GM21737 (cell line): ENCODE data around the gene DCUN1D1.
"Not testable (repeated sequence)": the region's sequence is repeated elsewhere in the genome, so short reads cannot be mapped to it uniquely, and the experiment has no call there.

Source experiments
- ATAC-seq: cut with Tn5 transposase; IDR thresholded peaks from one replicate; pipeline ENCODE4 v1.9.1; 2021; ENCODE audit warnings: mild to moderate bottlenecking, moderate library complexity; ENCODE audit not compliant: unreplicated experiment

The DCUN1D1 gene

DNA sequence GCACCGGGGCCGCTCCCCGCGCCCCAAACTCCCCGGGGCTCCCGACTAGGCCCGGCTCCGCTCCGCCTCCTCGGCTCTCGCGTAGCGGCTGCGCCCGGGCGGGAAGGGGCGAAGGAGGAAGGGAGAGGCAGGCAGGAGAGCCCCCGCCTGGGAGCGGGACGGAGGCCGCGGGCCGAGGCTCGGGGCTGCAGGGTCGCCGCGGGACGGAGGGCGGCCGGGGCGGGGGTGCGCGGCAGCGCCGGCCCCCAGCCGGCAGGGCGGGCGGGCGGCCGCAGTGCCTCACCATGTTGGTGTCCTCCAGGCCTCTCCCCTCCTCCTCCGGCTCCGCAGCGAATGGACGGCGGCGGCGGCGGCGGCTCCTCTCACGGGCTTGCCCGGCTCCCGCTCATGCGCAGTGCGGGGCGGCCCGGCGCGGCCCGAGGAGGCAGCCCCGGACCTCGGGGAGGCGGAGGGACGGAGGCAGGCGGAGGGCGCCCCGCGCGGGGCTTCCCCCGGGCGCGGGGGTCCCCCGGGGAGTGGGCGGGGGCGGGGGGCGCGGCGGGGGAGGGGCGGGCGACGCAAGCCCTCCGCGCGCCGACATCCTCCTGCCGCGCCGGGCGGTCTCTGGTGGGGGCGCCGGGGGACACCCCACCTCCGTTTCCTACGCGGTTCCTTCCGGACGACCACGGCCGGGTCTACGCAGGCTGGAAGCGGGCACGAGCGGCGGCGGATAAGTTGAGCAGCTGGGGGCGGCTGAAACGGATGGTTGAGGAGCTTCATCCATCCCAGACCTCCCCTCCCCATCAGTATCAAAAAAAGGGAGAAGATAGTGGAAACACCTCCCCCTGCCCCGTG is at the start of gene DCUN1D1:
TSS of gene DCUN1D1 (minus strand) at position 335 of the 834 bp plus-strand sequence. CDS start at position 286, 49 bp downstream.
- ATAC-seq: peak; percentile 87

DNA sequence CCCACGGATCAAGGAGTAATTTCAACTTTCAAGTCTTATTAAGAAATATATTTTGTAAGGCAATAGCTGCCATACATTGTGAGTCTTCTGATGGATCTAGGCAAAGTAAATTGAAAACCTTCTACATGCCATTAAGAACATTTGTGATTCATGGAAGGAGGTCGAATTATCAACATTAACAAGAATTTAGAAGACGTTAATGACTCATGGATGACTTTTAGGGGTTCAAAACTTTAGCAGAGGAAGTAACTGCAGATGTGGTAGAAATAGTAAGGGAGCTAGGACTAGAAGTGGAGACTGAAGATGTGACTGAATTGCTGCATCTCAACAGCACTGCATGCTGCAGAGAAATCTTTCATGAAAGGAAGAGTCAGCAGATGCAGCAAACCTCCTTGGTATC is 48.1 kb upstream of the DCUN1D1 start:
- no peak for ATAC-seq

DNA sequence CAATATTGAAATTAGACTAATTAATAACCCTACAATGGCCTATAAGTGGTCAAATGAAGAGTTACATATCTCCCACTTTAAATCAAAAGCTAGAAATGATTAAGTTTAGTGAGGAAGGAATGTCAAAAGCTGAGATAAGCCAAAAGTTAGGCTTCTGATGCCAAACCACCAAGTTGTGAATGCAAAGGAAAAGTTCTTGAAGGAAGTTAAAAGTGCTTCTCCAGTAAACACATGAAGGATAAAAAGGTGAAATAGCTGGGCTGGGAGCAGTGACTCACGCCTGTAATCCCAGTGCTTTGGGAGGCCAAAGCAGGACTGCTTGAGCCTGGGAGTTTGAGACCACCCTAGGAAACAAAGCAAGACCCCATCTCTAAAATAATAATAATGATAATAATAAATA is 46.9 kb upstream of the DCUN1D1 start:
- no peak for ATAC-seq

GRCh38 chr3:183022936-183023516 is 42.7 kb upstream of the DCUN1D1 start:
- no peak for ATAC-seq

DNA sequence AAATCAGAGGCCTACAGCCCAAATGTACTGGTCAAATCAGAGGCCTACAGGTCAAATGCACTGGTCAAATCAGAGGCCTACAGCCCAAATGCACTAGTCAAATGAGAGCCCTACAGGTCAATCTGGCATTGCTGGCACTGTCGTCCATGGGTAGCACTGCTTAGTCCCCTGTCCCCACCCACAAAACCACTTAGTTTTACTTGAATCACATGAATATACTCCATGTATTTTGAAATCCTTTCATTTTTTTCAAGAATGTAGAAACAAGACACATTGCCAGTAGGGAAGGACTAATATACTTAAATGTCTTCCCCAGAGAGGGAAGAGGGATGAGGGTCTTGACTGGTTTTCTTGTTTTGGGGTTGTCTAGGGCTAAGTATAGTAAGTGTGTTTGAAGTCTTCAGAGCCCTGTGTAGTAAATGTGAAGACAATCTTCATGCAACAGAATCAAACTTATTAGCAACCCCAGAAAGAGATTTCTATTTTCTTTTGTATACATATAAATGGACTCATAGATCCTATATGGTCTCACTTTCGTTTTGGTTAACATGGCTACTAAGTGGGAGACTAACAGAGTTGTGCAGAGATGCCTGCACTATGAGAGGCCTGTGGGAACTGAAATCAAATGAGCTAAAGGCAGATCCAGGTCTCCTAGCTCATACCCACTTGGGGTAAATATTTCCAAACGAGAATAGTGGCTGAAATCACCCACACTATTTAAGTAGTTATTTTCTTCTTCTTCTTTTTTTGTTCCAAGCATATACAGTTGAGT is 38.3 kb upstream of the DCUN1D1 start:
- ATAC-seq: no peak

DNA sequence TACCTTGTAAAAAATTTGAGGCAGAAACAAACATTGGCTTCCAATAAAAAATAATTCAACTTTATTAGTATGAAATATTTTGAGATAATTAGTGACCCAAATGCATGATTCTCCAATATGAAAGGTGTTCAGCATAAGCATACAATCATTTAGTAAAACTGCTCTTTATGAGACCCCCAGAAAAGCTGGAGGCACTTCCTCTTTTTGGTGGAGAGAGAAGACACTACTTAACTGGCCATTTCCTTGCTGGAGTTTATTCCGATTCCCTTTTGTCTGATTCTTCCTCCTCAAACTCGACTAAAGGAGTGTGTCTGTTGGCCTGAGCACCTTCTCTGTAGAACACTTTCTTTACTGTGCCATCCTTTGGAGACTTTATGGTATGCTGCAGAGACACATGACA is 34.8 kb upstream of the DCUN1D1 start:
- ATAC-seq: no peak

DNA sequence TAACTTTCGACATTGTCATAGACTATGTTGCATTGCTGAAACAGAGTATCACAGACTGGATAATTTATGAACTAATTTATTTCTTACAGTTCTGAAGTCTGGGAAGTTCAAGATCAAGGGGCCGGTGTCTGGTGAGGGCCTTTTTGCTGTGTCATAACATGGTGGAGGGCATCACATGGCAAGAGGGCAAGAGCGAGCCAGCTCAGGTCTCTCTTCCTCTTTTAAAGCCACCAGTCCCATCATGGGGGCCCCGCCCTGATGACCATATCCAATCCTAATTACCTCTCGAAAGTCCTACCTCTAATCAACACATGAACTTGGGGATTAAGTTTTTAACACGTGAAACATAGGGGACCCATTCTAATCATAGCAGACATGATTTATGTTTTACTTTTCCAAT is 33.5 kb upstream of the DCUN1D1 start:
- no peak for ATAC-seq

GRCh38 chr3:183013074-183013473 is 32.7 kb upstream of the DCUN1D1 start:
- no peak for ATAC-seq

DNA sequence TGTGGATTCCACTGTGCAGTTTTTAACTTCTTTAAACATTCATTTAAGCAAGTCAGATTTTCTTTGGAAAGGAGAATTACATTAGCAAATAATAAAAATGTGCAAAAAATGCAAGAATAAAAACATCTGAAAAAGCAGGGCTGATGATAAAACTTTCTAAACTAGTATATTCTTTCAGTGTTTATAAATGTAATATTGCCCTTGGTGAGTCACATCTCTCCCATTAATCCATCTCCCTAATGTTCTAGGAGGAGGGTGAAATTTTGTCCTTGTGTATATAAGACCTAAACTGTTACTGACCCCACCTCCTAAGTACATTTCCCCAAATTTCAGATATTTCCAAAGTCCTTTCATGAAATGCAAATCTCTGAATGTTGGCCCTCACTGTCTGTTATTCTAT is 28.5 kb upstream of the DCUN1D1 start:
- no peak for ATAC-seq

GRCh38 chr3:183008303-183008702 is 28.0 kb upstream of the DCUN1D1 start:
- no peak for ATAC-seq

GRCh38 chr3:183006396-183007002 is 26.2 kb upstream of the DCUN1D1 start:
- no peak for ATAC-seq

DNA sequence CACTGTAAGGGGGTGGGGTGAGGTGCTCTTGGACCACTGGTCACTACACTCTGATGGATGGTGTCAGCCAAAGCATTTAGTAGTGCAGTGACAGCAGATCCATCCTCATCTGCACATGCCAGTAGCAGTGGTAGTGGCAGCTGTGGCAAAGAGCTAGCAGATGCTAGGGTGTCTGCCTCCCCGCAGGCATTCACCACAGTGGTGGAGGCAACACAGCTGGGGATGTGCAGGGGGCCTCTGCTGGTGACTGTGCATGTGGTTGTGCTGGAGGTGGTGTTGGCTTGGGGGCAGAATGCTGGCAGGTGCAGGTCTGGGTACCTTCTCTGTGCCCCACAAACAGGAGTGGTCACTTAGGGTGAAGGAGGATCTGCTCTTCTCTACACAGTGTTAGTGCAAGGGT is 19.4 kb upstream of the DCUN1D1 start:
- no peak for ATAC-seq

GRCh38 chr3:182993486-182994201 is 13.3 kb upstream of the DCUN1D1 start:
- ATAC-seq: not testable (repeated sequence)

- ATAC-seq: no peak
Observed at GRCh38 chr3:182989566-182989965, 9.2 kb upstream of the DCUN1D1 start.

DNA sequence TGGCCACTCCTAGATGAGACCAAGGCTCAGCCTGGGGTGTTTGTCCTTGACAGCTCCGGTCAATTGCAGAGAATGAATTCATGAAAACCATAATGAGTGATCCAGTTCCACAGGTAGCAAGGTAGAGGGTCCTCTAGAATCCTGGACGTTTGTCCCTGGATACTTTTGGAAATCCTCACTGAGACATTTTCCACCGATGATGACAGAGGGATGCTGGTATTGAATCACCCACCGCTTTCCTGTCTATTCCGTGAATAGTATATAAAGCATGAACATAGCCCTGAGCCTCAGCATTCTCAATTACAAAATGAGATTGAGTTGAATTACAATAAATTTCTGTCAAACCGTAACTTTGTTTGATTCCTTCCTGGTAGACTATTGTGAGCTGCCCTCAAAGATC is 5.7 kb upstream of the DCUN1D1 start:
- ATAC-seq: no peak

GRCh38 chr3:182983876-182984275 is 3.5 kb upstream of the DCUN1D1 start:
- no peak for ATAC-seq

- ATAC-seq: no peak
Observed at GRCh38 chr3:182981038-182981380, 671 bp upstream of the DCUN1D1 start.

DNA sequence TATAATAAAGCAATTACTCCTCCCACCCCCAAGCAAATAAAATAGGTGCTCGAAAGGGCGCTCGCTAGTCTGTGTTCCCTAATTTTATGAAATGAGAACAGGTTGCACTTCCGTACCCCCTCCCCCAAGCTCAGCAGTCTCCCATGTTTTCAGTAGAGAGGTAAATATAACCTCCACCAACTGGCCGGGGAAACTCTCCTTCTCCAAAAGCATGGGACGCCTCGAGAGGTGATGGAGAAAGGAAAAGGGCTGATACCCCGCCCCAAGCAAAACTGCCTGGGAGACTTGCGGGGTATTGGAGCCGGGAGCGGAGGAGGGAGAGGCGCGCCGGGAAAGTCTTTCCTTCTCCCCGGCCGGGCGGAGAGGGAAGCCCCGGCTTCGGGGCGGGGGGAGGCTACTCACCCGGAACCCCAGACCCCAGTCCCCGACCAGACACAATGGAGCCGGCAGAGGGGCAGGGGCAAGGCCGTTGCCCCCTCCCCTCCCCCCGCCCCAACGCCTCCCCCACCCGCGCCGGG is 605 bp downstream of the DCUN1D1 start:
- ATAC-seq: peak; percentile 23

GRCh38 chr3:182979103-182979673 is 1.1 kb downstream of the DCUN1D1 start:
- no peak for ATAC-seq

GRCh38 chr3:182978387-182978786 is 2.0 kb downstream of the DCUN1D1 start:
- ATAC-seq: no peak
